Measurements from ENCODE around the gene C16orf95. TPM values are rescaled to one million over a fixed set of nuclear protein-coding genes. Genes with fewer than 3 reads are reported as not detected.

The C16orf95 gene
- total RNA-seq, 3 donors from 2014 or later (not counting 1 experiment from before 2014, with no cell fraction given): 1.6 to 4.1 (median 2.7) TPM

DNA sequence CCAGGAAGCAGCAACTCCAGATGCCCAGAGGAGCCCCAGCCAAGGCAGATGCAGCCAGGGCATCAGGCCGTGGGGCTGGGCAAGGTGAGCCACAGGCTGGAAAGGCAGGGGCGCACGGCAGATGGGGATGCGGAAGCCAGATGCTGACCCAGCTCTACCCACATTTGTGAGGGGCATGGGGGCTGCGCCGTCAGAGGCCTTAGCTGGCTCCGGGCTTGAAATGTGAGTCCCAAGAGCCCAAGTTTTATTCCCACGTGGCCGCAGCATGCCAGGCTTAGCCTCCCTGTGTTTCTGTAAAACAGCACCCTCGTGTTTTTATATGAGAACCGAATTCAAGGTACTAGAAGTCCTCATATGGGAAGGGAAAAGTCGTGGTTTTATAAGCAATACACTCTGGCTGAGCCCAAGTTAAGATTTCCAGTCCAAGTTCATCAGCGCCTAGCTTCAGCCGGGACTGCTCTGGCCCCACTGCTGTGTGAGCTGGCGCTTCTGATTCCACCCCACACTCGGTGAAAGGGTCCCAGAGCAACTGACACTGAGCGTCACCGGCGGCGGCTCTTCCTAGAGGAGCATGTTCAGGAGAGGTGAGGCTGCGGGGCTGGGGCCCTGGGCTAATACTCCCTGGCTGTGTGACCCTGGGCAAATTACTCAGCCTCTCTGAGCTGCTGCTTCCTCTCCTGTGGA is 6.7 kb upstream of the C16orf95 start:
- Histone ChIP-seq H3K27me3 (ENCODE audit: control insufficient read depth, insufficient read depth, low read length) (no peaks in the 10 kb centered on the region), H3K27ac (ENCODE audit: low read length) (no peak overlapping the region), H3K36me3 (ENCODE audit: control insufficient read depth, insufficient read depth, low read length) (peaks cover 4% of the 10 kb centered on the region), H3K4me1 (ENCODE audit: control insufficient read depth, insufficient read depth, low read length) (peaks cover 7% of the 10 kb centered on the region), H3K4me3 (ENCODE audit: low read length) (no peak overlapping the region), H3K9me3 (ENCODE audit: control insufficient read depth, insufficient read depth, low read length) (no peaks in the 10 kb centered on the region)
- intact Hi-C loops (cut with micrococcal nuclease): loop anchor here (2.0 kb wide), 1 partner anchor 71 kb away; no protein-coding TSS in a partner anchor
- ATAC-seq: no peak
- TF ChIP-seq, protein P1, sequence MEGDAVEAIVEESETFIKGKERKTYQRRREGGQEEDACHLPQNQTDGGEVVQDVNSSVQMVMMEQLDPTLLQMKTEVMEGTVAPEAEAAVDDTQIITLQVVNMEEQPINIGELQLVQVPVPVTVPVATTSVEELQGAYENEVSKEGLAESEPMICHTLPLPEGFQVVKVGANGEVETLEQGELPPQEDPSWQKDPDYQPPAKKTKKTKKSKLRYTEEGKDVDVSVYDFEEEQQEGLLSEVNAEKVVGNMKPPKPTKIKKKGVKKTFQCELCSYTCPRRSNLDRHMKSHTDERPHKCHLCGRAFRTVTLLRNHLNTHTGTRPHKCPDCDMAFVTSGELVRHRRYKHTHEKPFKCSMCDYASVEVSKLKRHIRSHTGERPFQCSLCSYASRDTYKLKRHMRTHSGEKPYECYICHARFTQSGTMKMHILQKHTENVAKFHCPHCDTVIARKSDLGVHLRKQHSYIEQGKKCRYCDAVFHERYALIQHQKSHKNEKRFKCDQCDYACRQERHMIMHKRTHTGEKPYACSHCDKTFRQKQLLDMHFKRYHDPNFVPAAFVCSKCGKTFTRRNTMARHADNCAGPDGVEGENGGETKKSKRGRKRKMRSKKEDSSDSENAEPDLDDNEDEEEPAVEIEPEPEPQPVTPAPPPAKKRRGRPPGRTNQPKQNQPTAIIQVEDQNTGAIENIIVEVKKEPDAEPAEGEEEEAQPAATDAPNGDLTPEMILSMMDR (IDR thresholded peaks at IDR 0.05): no peak
- Mint-ChIP-seq H3K27ac (peak overlapping the region in 1 of 2 donors; percentile 74), H3K4me1 (peaks cover 2 to 11% of the 10 kb centered on the region in 2 donors), H3K9me3 (no peaks in the 10 kb centered on the region), H3K27me3 (ENCODE audit: low read depth in 2 of 2) (no peaks in the 10 kb centered on the region), H3K36me3 (no peaks in the 10 kb centered on the region), H3K4me3 (no peak overlapping the region)
- DNase-seq: no peak
- WGBS (ENCODE audit: insufficient coverage): 94% methylated on average over 21 of the region's 21 CpGs

DNA sequence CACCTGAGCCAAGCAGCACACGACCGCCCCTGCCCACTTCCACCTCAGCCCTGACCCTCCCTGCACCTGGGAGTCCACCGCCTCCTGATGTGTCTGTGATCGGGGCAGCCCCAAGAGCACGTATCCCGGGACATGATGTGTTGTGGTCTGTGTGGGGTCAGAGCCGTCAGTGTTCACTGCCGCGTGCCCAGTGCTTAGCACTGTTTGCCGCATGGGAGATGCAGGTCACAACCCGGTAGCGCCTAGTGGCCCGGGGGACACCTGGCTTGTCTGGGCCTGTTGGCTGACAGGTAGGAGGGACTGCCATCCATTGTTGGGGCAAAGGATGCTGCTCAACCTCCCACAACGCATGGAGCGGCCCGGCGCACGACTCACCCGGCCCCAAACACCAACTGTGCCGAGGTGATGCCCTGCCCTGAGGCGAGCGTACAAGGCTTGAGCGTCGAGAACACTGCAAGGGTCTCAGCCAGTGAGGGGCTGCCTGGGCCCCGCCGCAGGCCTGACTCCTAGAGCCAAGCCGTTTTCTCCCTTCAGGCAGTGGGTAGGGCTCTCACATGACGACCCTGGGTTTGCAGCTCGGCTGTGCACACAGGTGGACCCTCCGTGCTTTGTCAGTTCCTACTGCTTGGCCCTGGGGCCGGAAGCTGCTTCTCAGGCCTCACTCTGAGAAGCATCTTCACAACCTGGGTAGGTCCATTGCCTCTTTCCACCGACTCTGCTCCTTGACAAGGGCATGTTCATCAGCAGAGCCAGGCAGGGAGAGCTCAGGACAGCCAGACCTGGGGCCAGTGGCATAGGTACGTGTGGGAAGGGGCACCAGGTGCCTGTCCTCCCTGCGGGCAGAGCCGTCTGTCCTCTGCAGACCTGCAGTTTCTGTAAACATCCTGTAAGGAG is 5.9 kb upstream of the C16orf95 start:
- no peak overlapping the region for H3K4me3 ChIP-seq (ENCODE audit: low read length)
- H3K4me1 Mint-ChIP-seq: peaks cover 10 to 19% of the 10 kb centered on the region in 2 donors
- WGBS (ENCODE audit: insufficient coverage): 96% methylated on average over 35 of the region's 35 CpGs

DNA sequence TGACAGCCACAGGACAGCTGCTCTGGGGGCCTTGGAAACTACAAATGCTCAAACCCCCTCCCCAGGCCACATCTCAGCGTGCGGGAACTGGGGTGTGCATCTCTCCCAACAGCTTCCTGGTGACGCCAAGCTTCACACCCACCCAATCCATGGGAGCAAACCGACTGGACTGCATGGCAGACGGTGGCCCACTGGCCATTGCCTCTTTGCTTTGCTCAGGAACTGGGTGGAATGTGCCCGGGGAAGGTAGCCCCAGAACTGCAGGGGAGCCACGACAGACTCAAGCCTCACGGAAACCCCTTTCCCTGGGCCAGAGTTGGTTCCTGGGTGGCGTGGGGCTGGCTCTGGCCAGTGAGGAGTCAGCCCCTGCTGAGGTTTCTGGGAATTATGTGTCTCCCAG is 5.2 kb upstream of the C16orf95 start:
- H3K9me3 Mint-ChIP-seq: no peaks in the 10 kb centered on the region
- H3K27ac ChIP-seq (ENCODE audit: low read length): no peak overlapping the region
- peaks cover 16% of the 10 kb centered on the region for H3K4me1 ChIP-seq (ENCODE audit: control insufficient read depth, insufficient read depth, low read length)
- no peaks in the 10 kb centered on the region for H3K36me3 Mint-ChIP-seq
- TF ChIP-seq, protein P1 (IDR thresholded peaks at IDR 0.05): no peak
- DNase-seq: no peak
- no peaks in the 10 kb centered on the region for H3K36me3 ChIP-seq (ENCODE audit: control insufficient read depth, insufficient read depth, low read length)
- H3K27ac Mint-ChIP-seq: no peak overlapping the region
- no peak overlapping the region for H3K4me3 ChIP-seq (ENCODE audit: low read length)
- 92% methylated on average over 9 of the region's 9 CpGs for WGBS (ENCODE audit: insufficient coverage)
- H3K9me3 ChIP-seq (ENCODE audit: control insufficient read depth, insufficient read depth, low read length): no peaks in the 10 kb centered on the region
- peaks cover 17 to 26% of the 10 kb centered on the region in 2 donors for H3K4me1 Mint-ChIP-seq
- no peak for ATAC-seq
- H3K4me3 Mint-ChIP-seq: no peak overlapping the region
- H3K27me3 Mint-ChIP-seq (ENCODE audit: low read depth in 2 of 2): no peaks in the 10 kb centered on the region
- intact Hi-C loops (cut with micrococcal nuclease): no loop called here
- H3K27me3 ChIP-seq (ENCODE audit: control insufficient read depth, insufficient read depth, low read length): no peaks in the 10 kb centered on the region

More for the DNA sequence above, 5.9 kb upstream of the C16orf95 start:
- ATAC-seq (no peak), DNase-seq (no peak)
- H3K4me3 Mint-ChIP-seq: no peak overlapping the region
- Histone ChIP-seq H3K9me3 (ENCODE audit: control insufficient read depth, insufficient read depth, low read length) (no peaks in the 10 kb centered on the region), H3K4me1 (ENCODE audit: control insufficient read depth, insufficient read depth, low read length) (peaks cover 11% of the 10 kb centered on the region), H3K27me3 (ENCODE audit: control insufficient read depth, insufficient read depth, low read length) (no peaks in the 10 kb centered on the region), H3K36me3 (ENCODE audit: control insufficient read depth, insufficient read depth, low read length) (no peaks in the 10 kb centered on the region), H3K27ac (ENCODE audit: low read length) (no peak overlapping the region)
- no peaks in the 10 kb centered on the region for H3K27me3 Mint-ChIP-seq (ENCODE audit: low read depth in 2 of 2)
- TF ChIP-seq, protein P1 (IDR thresholded peaks at IDR 0.05): no peak
- intact Hi-C loops (cut with micrococcal nuclease): no loop called here
- H3K9me3 Mint-ChIP-seq: no peaks in the 10 kb centered on the region
- no peaks in the 10 kb centered on the region for H3K36me3 Mint-ChIP-seq
- no peak overlapping the region for H3K27ac Mint-ChIP-seq
